ENCODE results near the gene TMEM145. TPM values are rescaled to one million over a fixed set of nuclear protein-coding genes. Genes with fewer than 3 reads are reported as not detected.

TMEM145 gene
- polyA plus RNA-seq, 1 donor (not counting 4 experiments of a cell fraction or from before 2014, with no cell fraction given): not detected

DNA sequence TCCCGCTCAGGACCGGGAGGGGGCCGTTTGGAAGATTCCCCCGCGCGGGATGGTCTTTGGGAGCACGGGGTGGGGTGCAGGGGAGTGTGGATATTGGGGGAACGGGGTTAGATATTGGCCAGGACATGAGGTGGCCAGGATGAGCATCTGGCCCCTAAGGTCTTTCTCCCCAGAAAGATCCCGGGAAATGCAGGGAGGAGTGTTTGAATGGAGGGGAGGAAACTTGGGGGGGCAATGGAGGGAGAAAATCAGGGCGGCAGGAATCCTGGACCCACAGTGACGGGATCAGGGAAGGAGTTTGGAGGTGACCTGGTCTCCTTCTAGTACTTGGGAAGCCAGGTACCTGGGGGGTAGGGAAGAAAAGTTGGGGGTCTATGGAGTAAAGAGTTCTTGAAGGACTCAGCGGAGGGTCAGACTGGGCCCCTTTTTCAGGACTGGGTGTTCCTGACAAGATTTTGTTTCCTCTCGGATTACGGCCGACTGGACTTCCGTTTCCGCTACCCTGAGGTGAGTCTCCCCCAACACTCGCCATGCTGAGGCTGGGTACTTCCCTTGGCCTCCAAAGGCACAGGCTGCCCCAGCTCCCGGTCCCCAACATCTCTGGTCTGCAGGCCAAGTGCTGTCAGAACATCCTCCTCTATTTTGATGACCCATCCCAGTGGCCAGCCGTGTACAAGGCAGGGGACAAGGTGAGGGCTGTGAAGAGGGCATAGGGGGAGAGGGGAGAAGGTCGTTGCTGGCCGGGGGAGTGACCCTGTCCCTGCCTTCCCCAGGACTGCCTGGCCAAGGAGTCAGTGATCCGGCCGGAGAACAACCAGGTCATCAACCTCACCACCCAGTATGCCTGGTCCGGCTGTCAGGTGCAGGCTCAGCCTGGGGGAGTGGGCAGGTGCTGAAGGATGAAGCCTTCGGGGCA is 989 bp downstream of the TMEM145 start:
- no peak overlapping the region for H2AFZ ChIP-seq (ENCODE audit: control insufficient read depth, low read length)
- no peak overlapping the region for H3K4me3 ChIP-seq (ENCODE audit: control insufficient read depth in 2 of 3, extremely low read depth in 1 of 3, insufficient read depth in 2 of 3, low read depth in 1 of 3, low read length in 3 of 3)
- H3K27me3 ChIP-seq (ENCODE audit: control insufficient read depth, extremely low read depth, insufficient read depth, low read length): peaks cover 35% of the 10 kb centered on the region
- no peaks in the 10 kb centered on the region for H3K36me3 ChIP-seq (ENCODE audit: control insufficient read depth in 2 of 2, extremely low read depth in 1 of 2, insufficient read depth in 2 of 2, low read length in 2 of 2)
- no peak overlapping the region for H3K27ac ChIP-seq (ENCODE audit: control insufficient read depth, insufficient read depth, low read length)
- FAIRE-seq (no peak), DNase-seq (ENCODE audit: low read depth, low spot score) (no peak)
- H3K9ac ChIP-seq (ENCODE audit: control insufficient read depth, extremely low read depth, insufficient read depth, low read length): no peak overlapping the region
- no peaks in the 10 kb centered on the region for H3K4me1 ChIP-seq (ENCODE audit: control insufficient read depth, extremely low read depth, insufficient read depth, low read length)
- H3K9me3 ChIP-seq (ENCODE audit: control insufficient read depth, low read depth, low read length): no peaks in the 10 kb centered on the region
- H3K4me2 ChIP-seq (ENCODE audit: control insufficient read depth, extremely low read depth, insufficient read depth, low read depth, low read length): no peak overlapping the region
- H4K20me1 ChIP-seq (ENCODE audit: control insufficient read depth, extremely low read depth, insufficient read depth, low read length): no peaks in the 10 kb centered on the region
- dilution Hi-C loops (cut with MboI; ENCODE audit: extremely low pct_ligation_motif_present, low sequenced_read_pairs): no loop called here
- H3K79me2 ChIP-seq (ENCODE audit: control insufficient read depth, insufficient read depth, low read length): no peaks in the 10 kb centered on the region
- TF ChIP-seq, protein P1, sequence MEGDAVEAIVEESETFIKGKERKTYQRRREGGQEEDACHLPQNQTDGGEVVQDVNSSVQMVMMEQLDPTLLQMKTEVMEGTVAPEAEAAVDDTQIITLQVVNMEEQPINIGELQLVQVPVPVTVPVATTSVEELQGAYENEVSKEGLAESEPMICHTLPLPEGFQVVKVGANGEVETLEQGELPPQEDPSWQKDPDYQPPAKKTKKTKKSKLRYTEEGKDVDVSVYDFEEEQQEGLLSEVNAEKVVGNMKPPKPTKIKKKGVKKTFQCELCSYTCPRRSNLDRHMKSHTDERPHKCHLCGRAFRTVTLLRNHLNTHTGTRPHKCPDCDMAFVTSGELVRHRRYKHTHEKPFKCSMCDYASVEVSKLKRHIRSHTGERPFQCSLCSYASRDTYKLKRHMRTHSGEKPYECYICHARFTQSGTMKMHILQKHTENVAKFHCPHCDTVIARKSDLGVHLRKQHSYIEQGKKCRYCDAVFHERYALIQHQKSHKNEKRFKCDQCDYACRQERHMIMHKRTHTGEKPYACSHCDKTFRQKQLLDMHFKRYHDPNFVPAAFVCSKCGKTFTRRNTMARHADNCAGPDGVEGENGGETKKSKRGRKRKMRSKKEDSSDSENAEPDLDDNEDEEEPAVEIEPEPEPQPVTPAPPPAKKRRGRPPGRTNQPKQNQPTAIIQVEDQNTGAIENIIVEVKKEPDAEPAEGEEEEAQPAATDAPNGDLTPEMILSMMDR (optimal IDR thresholded peaks at IDR 0.05 in 1 of 3, IDR thresholded peaks at IDR 0.05 in 1 of 3, conservative IDR thresholded peaks at IDR 0.05 in 1 of 3; ENCODE audit: extremely low read depth in 1 of 3, insufficient read depth in 2 of 3, low read length in 3 of 3): no peak
- no peak for TF ChIP-seq EZH2 (IDR thresholded peaks at IDR 0.05; ENCODE audit: low read length)
- H3K9me1 ChIP-seq (ENCODE audit: control insufficient read depth, extremely low read depth, insufficient read depth, low read length): no peaks in the 10 kb centered on the region

DNA sequence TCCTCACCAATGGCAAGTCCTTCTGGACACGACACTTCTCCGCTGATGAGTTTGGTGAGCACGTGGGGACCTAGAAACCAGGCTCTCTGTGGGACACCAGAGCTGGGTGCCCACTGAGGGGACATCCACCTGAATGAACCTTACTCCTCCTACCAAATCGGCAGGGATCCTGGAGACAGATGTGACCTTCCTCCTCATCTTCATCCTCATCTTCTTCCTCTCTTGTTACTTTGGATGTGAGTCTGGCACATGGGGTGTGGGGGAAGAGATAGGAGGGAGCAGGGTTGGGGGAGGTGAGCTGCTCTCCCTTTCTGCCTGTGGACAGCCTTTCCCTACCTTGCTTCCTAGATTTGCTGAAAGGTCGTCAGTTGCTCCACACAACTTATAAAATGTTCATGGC is 1.9 kb downstream of the TMEM145 start:
- no peaks in the 10 kb centered on the region for H3K9me3 ChIP-seq (ENCODE audit: control insufficient read depth, low read depth, low read length)
- dilution Hi-C loops (cut with MboI; ENCODE audit: extremely low pct_ligation_motif_present, low sequenced_read_pairs): no loop called here
- H3K4me1 ChIP-seq (ENCODE audit: control insufficient read depth, extremely low read depth, insufficient read depth, low read length): no peaks in the 10 kb centered on the region
- H3K9ac ChIP-seq (ENCODE audit: control insufficient read depth, extremely low read depth, insufficient read depth, low read length): no peak overlapping the region
- H2AFZ ChIP-seq (ENCODE audit: control insufficient read depth, low read length): no peak overlapping the region
- TF ChIP-seq EZH2 (IDR thresholded peaks at IDR 0.05; ENCODE audit: low read length): no peak
- TF ChIP-seq, protein P1 (optimal IDR thresholded peaks at IDR 0.05 in 1 of 3, IDR thresholded peaks at IDR 0.05 in 1 of 3, conservative IDR thresholded peaks at IDR 0.05 in 1 of 3; ENCODE audit: extremely low read depth in 1 of 3, insufficient read depth in 2 of 3, low read length in 3 of 3): no peak
- H3K36me3 ChIP-seq (ENCODE audit: control insufficient read depth in 2 of 2, extremely low read depth in 1 of 2, insufficient read depth in 2 of 2, low read length in 2 of 2): no peaks in the 10 kb centered on the region
- no peaks in the 10 kb centered on the region for H4K20me1 ChIP-seq (ENCODE audit: control insufficient read depth, extremely low read depth, insufficient read depth, low read length)
- H3K27ac ChIP-seq (ENCODE audit: control insufficient read depth, insufficient read depth, low read length): no peak overlapping the region
- no peak overlapping the region for H3K4me2 ChIP-seq (ENCODE audit: control insufficient read depth, extremely low read depth, insufficient read depth, low read depth, low read length)
- H3K79me2 ChIP-seq (ENCODE audit: control insufficient read depth, insufficient read depth, low read length): no peaks in the 10 kb centered on the region
- no peaks in the 10 kb centered on the region for H3K9me1 ChIP-seq (ENCODE audit: control insufficient read depth, extremely low read depth, insufficient read depth, low read length)
- peaks cover 35% of the 10 kb centered on the region for H3K27me3 ChIP-seq (ENCODE audit: control insufficient read depth, extremely low read depth, insufficient read depth, low read length)
- DNase-seq (ENCODE audit: low read depth, low spot score) (no peak), FAIRE-seq (no peak)
- no peak overlapping the region for H3K4me3 ChIP-seq (ENCODE audit: control insufficient read depth in 2 of 3, extremely low read depth in 1 of 3, insufficient read depth in 2 of 3, low read depth in 1 of 3, low read length in 3 of 3)

All from keratinocyte (primary cell).